ENCODE measurements around the gene CLDN34.

CLDN34 gene

DNA sequence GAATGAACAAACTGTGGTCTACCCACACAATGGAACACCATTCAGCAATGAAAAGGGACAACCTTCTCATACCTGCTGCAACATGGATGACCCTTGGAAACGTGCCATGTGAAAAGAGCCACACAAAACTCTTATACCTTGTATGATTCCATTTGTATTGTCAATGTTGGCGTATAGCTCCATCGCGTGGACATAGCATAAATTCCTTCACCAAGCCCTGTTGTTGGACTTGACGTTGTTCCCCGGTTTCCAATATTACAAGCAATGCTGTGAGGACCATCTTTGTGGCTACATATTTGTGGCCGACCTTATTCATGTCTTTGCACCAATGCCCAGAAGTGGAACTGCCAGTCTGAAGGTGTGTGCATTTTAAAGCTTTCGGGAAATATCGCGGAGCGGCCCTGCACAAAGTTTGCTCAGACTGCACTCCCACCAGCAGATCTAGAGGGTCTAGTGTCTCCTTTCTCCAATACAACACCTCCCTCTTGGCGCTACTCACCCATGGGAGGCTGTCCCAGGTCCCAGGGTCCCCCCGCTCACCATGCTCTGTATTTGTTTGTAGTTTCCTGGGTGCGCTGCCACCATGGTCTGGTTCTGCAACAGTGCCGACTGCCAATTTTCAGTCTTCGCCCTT, at the start of gene CLDN34:
CLDN34 (plus strand) TSS at position 584 of the 634 bp plus-strand sequence; CDS start at position 584, 0 bp downstream.
- Histone ChIP-seq H3K27ac (ENCODE audit: low read length) (no peak within 1 kb of the TSS), H3K4me3 (ENCODE audit: low read length) (no peak within 1 kb of the TSS), H3K9me3 (ENCODE audit: control insufficient read depth, low read depth, low read length) (no peaks in the 10 kb centered on the region), H3K9ac (ENCODE audit: low read length) (no peak within 1 kb of the TSS), H3K36me3 (ENCODE audit: control insufficient read depth, low read depth, low read length) (no peaks in the 10 kb centered on the region), H3K4me1 (ENCODE audit: control insufficient read depth, low read depth, low read length) (no peaks in the 10 kb centered on the region), H3K27me3 (ENCODE audit: control insufficient read depth, insufficient read depth, low read length) (no peaks in the 10 kb centered on the region)

DNA sequence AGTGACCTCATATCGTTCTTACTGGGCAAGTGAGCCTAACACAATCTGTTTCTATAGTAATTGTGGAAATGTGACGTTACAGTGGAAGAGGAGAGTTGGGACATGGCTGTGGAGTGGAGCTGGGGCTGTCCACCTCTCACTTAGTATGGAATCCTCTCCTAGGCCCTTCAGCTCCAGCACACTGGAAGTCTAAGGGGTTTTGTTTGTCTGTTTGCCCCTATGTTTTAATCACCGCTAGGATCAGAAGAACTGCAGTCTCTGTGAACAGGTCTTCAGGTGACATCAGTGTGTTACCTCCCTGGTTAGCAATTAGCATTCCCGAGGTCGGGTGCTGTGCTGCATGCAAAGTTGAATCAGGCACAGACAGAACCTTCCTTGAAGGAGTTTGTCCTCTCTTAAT, 49.3 kb upstream of the CLDN34 start:
- Histone ChIP-seq H3K4me1 (ENCODE audit: control insufficient read depth, low read depth, low read length) (peaks cover 12% of the 10 kb centered on the region), H3K4me3 (ENCODE audit: low read length) (no peak overlapping the region)

GRCh38 chrX:9919632-9920172, 47.5 kb upstream of the CLDN34 start:
- Histone ChIP-seq H3K36me3 (ENCODE audit: control insufficient read depth, low read depth, low read length) (no peaks in the 10 kb centered on the region), H3K27me3 (ENCODE audit: control insufficient read depth, insufficient read depth, low read length) (no peaks in the 10 kb centered on the region), H3K9me3 (ENCODE audit: control insufficient read depth, low read depth, low read length) (no peaks in the 10 kb centered on the region), H3K4me1 (ENCODE audit: control insufficient read depth, low read depth, low read length) (no peaks in the 10 kb centered on the region), H3K27ac (ENCODE audit: low read length) (no peak overlapping the region), H3K4me3 (ENCODE audit: low read length) (no peak overlapping the region), H3K9ac (ENCODE audit: low read length) (no peak overlapping the region)

More for the DNA sequence above, 49.3 kb upstream of the CLDN34 start:
- Histone ChIP-seq H3K27me3 (ENCODE audit: control insufficient read depth, insufficient read depth, low read length) (no peaks in the 10 kb centered on the region), H3K36me3 (ENCODE audit: control insufficient read depth, low read depth, low read length) (no peaks in the 10 kb centered on the region), H3K9ac (ENCODE audit: low read length) (no peak overlapping the region), H3K27ac (ENCODE audit: low read length) (no peak overlapping the region), H3K9me3 (ENCODE audit: control insufficient read depth, low read depth, low read length) (no peaks in the 10 kb centered on the region)

GRCh38 chrX:9921407-9921806, 45.8 kb upstream of the CLDN34 start:
- no peak overlapping the region for H3K9ac ChIP-seq (ENCODE audit: low read length)
- H3K27me3 ChIP-seq (ENCODE audit: control insufficient read depth, insufficient read depth, low read length), result no peaks in the 10 kb centered on the region
- H3K27ac ChIP-seq (ENCODE audit: low read length), result no peak overlapping the region
- no peaks in the 10 kb centered on the region for H3K9me3 ChIP-seq (ENCODE audit: control insufficient read depth, low read depth, low read length)
- no peak overlapping the region for H3K4me3 ChIP-seq (ENCODE audit: low read length)
- H3K4me1 ChIP-seq (ENCODE audit: control insufficient read depth, low read depth, low read length), result peaks cover 6% of the 10 kb centered on the region
- H3K36me3 ChIP-seq (ENCODE audit: control insufficient read depth, low read depth, low read length), result no peaks in the 10 kb centered on the region

GRCh38 chrX:9923357-9923756, 43.8 kb upstream of the CLDN34 start:
- no peak overlapping the region for H3K9ac ChIP-seq (ENCODE audit: low read length)
- no peaks in the 10 kb centered on the region for H3K27me3 ChIP-seq (ENCODE audit: control insufficient read depth, insufficient read depth, low read length)
- no peak overlapping the region for H3K27ac ChIP-seq (ENCODE audit: low read length)
- H3K4me3 ChIP-seq (ENCODE audit: low read length), result no peak overlapping the region
- H3K9me3 ChIP-seq (ENCODE audit: control insufficient read depth, low read depth, low read length), result no peaks in the 10 kb centered on the region
- H3K36me3 ChIP-seq (ENCODE audit: control insufficient read depth, low read depth, low read length), result no peaks in the 10 kb centered on the region
- peaks cover 21% of the 10 kb centered on the region for H3K4me1 ChIP-seq (ENCODE audit: control insufficient read depth, low read depth, low read length)

DNA sequence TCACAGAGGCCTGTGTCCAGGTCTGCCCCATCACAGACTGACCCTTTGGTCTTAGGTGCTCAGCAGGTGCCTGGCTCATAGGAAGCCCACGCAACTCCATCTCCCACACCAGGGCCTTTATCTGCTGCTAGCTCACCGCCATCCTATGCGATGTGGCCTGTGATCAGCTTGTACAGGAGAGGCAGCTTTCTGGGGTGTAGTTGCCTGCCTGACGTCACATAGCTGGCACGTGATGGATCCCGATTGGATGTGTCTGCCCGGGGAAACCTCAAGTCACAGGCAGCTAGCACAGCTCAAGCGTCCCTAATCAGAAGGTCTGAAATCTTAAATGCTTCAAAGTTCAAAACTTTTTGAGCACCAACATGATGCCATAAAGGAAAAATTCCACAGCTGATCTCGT, 41.2 kb upstream of the CLDN34 start:
- Histone ChIP-seq H3K9ac (ENCODE audit: low read length) (no peak overlapping the region), H3K27me3 (ENCODE audit: control insufficient read depth, insufficient read depth, low read length) (no peaks in the 10 kb centered on the region)

DNA sequence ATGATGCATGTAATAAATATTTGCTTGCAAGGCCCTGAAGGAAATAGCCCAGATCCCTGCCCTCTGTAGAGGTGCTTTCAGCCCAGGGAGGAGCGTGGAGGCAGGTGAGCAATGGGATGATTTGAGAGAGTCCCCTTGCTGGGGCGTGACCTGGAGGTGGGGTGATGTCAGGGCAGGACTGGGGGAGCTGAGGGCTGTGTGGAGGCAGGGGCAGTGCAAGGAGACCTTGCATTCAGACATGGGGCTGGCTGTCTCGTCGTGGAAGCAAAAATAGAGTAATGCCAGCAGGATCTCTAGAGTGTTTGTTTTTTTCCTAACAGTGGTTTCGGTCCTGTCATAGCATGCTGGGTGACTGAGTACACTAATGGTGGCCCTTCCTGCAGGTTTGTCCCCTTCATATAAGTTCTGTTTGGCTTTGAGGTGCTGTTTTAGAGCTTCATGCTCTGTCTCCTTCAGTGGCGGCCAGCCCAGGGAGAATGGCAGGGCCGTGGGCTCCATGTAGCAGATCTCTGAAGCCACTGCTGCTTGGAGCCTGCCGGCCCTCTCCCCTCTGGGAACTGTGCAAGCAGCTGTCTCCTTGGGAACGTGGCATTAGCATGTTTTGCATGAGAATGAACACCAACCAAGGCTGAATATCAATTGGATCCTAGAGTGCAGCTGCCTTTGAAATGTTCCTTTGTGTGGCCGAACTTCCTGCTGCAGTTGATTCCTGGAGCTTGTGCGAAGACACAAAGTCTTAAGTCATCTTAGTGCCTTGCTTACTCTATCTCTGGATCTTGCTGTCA, 39.3 kb upstream of the CLDN34 start:
- Histone ChIP-seq H3K27me3 (ENCODE audit: control insufficient read depth, insufficient read depth, low read length) (no peaks in the 10 kb centered on the region), H3K4me3 (ENCODE audit: low read length) (peak overlapping the region; percentile 50), H3K36me3 (ENCODE audit: control insufficient read depth, low read depth, low read length) (no peaks in the 10 kb centered on the region), H3K9me3 (ENCODE audit: control insufficient read depth, low read depth, low read length) (no peaks in the 10 kb centered on the region), H3K27ac (ENCODE audit: low read length) (peak overlapping the region; percentile 78), H3K9ac (ENCODE audit: low read length) (peak overlapping the region; percentile 63), H3K4me1 (ENCODE audit: control insufficient read depth, low read depth, low read length) (peaks cover 38% of the 10 kb centered on the region)

More for the DNA sequence above, 41.2 kb upstream of the CLDN34 start:
- H3K36me3 ChIP-seq (ENCODE audit: control insufficient read depth, low read depth, low read length), result no peaks in the 10 kb centered on the region
- H3K9me3 ChIP-seq (ENCODE audit: control insufficient read depth, low read depth, low read length), result no peaks in the 10 kb centered on the region
- H3K4me3 ChIP-seq (ENCODE audit: low read length), result no peak overlapping the region
- H3K4me1 ChIP-seq (ENCODE audit: control insufficient read depth, low read depth, low read length), result peaks cover 35% of the 10 kb centered on the region
- H3K27ac ChIP-seq (ENCODE audit: low read length), result no peak overlapping the region

DNA sequence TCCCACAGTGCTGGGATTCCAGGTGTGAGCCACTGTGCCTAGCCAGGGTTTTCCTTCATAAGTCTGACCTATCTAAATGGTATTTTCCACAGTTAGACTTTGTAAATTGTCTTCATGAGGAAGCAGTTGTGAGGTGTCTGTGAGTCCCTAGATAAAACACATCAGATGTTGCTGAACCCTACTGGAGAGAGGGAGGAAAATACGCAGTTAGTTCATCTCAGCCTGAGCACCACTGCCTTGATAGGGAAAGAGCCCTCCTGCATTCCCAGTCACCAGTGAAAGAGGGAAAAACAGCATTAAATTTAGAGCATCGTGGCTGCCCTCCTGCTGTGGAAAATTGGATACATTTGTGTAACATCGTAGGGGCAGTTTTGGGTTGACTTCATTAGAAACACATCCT, 31.7 kb upstream of the CLDN34 start:
- Histone ChIP-seq H3K4me1 (ENCODE audit: control insufficient read depth, low read depth, low read length) (peaks cover 8% of the 10 kb centered on the region), H3K27me3 (ENCODE audit: control insufficient read depth, insufficient read depth, low read length) (no peaks in the 10 kb centered on the region), H3K4me3 (ENCODE audit: low read length) (no peak overlapping the region), H3K36me3 (ENCODE audit: control insufficient read depth, low read depth, low read length) (peaks cover 21% of the 10 kb centered on the region), H3K9me3 (ENCODE audit: control insufficient read depth, low read depth, low read length) (no peaks in the 10 kb centered on the region), H3K27ac (ENCODE audit: low read length) (no peak overlapping the region), H3K9ac (ENCODE audit: low read length) (no peak overlapping the region)

GRCh38 chrX:9937761-9938160, 29.4 kb upstream of the CLDN34 start:
- H3K27ac ChIP-seq (ENCODE audit: low read length), result no peak overlapping the region
- peaks cover 36% of the 10 kb centered on the region for H3K36me3 ChIP-seq (ENCODE audit: control insufficient read depth, low read depth, low read length)

DNA sequence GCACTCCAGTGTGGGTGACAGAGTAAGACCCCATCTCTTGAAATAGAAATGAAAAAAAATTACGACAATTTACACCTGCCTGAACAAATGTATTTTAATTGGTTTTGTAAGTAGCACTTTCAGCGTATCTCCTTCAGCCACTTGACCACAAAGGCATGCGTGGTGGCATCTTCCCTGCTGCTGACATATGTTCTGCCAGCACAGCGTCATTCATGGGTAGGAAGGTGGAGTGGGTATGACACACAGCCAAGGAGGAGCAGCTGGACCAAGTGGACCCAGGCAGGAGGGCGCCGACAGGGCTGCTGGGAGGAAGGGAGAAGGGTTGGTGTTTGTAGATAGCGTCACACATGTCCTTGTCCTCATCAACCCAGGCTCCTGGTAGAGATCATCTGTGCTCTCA, 28.6 kb upstream of the CLDN34 start:
- Histone ChIP-seq H3K36me3 (ENCODE audit: control insufficient read depth, low read depth, low read length) (peaks cover 36% of the 10 kb centered on the region), H3K4me3 (ENCODE audit: low read length) (no peak overlapping the region), H3K27me3 (ENCODE audit: control insufficient read depth, insufficient read depth, low read length) (no peaks in the 10 kb centered on the region), H3K4me1 (ENCODE audit: control insufficient read depth, low read depth, low read length) (no peaks in the 10 kb centered on the region), H3K9me3 (ENCODE audit: control insufficient read depth, low read depth, low read length) (no peaks in the 10 kb centered on the region), H3K9ac (ENCODE audit: low read length) (no peak overlapping the region), H3K27ac (ENCODE audit: low read length) (no peak overlapping the region)

More at GRCh38 chrX:9937761-9938160, 29.4 kb upstream of the CLDN34 start:
- Histone ChIP-seq H3K4me1 (ENCODE audit: control insufficient read depth, low read depth, low read length) (peaks cover 6% of the 10 kb centered on the region), H3K4me3 (ENCODE audit: low read length) (no peak overlapping the region), H3K9ac (ENCODE audit: low read length) (no peak overlapping the region), H3K27me3 (ENCODE audit: control insufficient read depth, insufficient read depth, low read length) (no peaks in the 10 kb centered on the region), H3K9me3 (ENCODE audit: control insufficient read depth, low read depth, low read length) (no peaks in the 10 kb centered on the region)

- Histone ChIP-seq H3K9me3 (ENCODE audit: control insufficient read depth, low read depth, low read length) (no peaks in the 10 kb centered on the region), H3K27me3 (ENCODE audit: control insufficient read depth, insufficient read depth, low read length) (no peaks in the 10 kb centered on the region), H3K4me1 (ENCODE audit: control insufficient read depth, low read depth, low read length) (no peaks in the 10 kb centered on the region), H3K27ac (ENCODE audit: low read length) (no peak overlapping the region), H3K4me3 (ENCODE audit: low read length) (no peak overlapping the region), H3K36me3 (ENCODE audit: control insufficient read depth, low read depth, low read length) (peaks cover 38% of the 10 kb centered on the region), H3K9ac (ENCODE audit: low read length) (no peak overlapping the region)
Measured at GRCh38 chrX:9940421-9940820, 26.7 kb upstream of the CLDN34 start.

All from iPS-18a (cell line).